K562 (cell line): Measurements from ENCODE around the gene LSM12. TPM values are rescaled to one million over a fixed set of nuclear protein-coding genes. Genes with fewer than 3 reads are reported as not detected.

Experiments
- E2F3 ChIP-seq: fragments of 250-450 bp; sonication (Bioruptor Pico); IDR thresholded peaks from 2 replicates; pipeline ENCODE4 v1.4.0; 2020; ENCODE audit warnings: mild to moderate bottlenecking
- ERF ChIP-seq: fragments of 450-650 bp; formaldehyde crosslinking; IDR thresholded peaks from 2 replicates; pipeline ENCODE4 v1.4.0; 2020; ENCODE audit warnings: mild to moderate bottlenecking, mixed read lengths
- FOXP1 ChIP-seq: sonication (generic); formaldehyde crosslinking; IDR thresholded peaks from 2 replicates; pipeline ENCODE4 v1.8.0; 2022; ENCODE audit warnings: mild to moderate bottlenecking, missing genetic modification reagents
- HNRNPLL ChIP-seq: fragments of 200-400 bp; formaldehyde crosslinking; IDR thresholded peaks from 2 replicates; pipeline ENCODE4 v1.6.1; 2017; ENCODE audit warnings: low read length, low read depth, mild to moderate bottlenecking; ENCODE audit not compliant: poor library complexity, severe bottlenecking
- MAZ ChIP-seq, 2 experiments: fragments of 450-650 bp in 1 of 2; sonication (generic) in 1 of 2; formaldehyde crosslinking; IDR thresholded peaks in 1 of 2; conservative IDR thresholded peaks in 1 of 2; 2 replicates each; pipeline versions ENCODE4 v1.4.0 to v1.5.0; 2020; ENCODE audit warnings: mild to moderate bottlenecking in 1 of 2, missing genetic modification reagents in 1 of 2
- NFIC ChIP-seq: fragments of 450-650 bp; IDR thresholded peaks from 2 replicates; pipeline ENCODE4 v1.6.1; 2017; ENCODE audit warnings: mild to moderate bottlenecking, inconsistent platforms
- SIX5 ChIP-seq, 2 experiments: IDR thresholded peaks; 2 replicates each; pipeline ENCODE4 v1.6.1; 2011; ENCODE audit warnings: low read length in 2 of 2, borderline replicate concordance in 1 of 2, low read depth in 1 of 2, mild to moderate bottlenecking in 1 of 2, moderate library complexity in 1 of 2; ENCODE audit not compliant: insufficient read depth in 1 of 2
- SMAD2 ChIP-seq: fragments of 150-350 bp; IDR thresholded peaks from 2 replicates; pipeline ENCODE4 v1.6.1; 2014; ENCODE audit warnings: low read depth, mild to moderate bottlenecking, low read length
- SMAD3 ChIP-seq: fragments of 450-650 bp; formaldehyde crosslinking; conservative IDR thresholded peaks from 2 replicates; pipeline ENCODE4 v1.4.0; 2020; ENCODE audit warnings: mild to moderate bottlenecking
- SMAD4 ChIP-seq: fragments of 250-450 bp; sonication (Bioruptor Pico); conservative IDR thresholded peaks from 2 replicates; pipeline ENCODE4 v1.8.0; 2021; ENCODE audit warnings: inconsistent platforms, mild to moderate bottlenecking, moderate library complexity
- SNIP1 ChIP-seq: fragments of 450-650 bp; IDR thresholded peaks from 2 replicates; pipeline ENCODE4 v1.7.1; 2017; ENCODE audit warnings: low read depth, mild to moderate bottlenecking
- STAG1 ChIP-seq: sonication (generic); formaldehyde crosslinking; IDR thresholded peaks from 2 replicates; pipeline ENCODE4 v1.5.0; 2020; ENCODE audit warnings: missing genetic modification reagents, borderline replicate concordance
- TAF7 ChIP-seq: fragments of 450-650 bp; IDR thresholded peaks from 2 replicates; pipeline ENCODE4 v1.6.1; 2016; ENCODE audit warnings: missing genetic modification characterization, missing compliant biosample characterization
- ZC3H11A ChIP-seq: IDR thresholded peaks from 2 replicates; pipeline ENCODE4 v1.6.1; 2012; ENCODE audit warnings: low read depth, low read length, improper control_type of control experiment
- ZFP91 ChIP-seq: sonication (generic); formaldehyde crosslinking; IDR thresholded peaks from 2 replicates; pipeline ENCODE4 v1.8.0; 2022; ENCODE audit warnings: mild to moderate bottlenecking, missing genetic modification reagents
- ZNF121 ChIP-seq: sonication (generic); formaldehyde crosslinking; conservative IDR thresholded peaks from 2 replicates; pipeline ENCODE4 v1.8.0; 2022; ENCODE audit warnings: missing genetic modification reagents
- ZNF174 ChIP-seq: fragments of 250-450 bp; sonication (Bioruptor Pico); IDR thresholded peaks from 2 replicates; pipeline ENCODE4 v1.4.0; 2020; ENCODE audit warnings: mild to moderate bottlenecking
- ZNF311 ChIP-seq: fragments of 250-450 bp; sonication (Bioruptor Pico); IDR thresholded peaks from 2 replicates; pipeline ENCODE4 v1.4.0; 2020; ENCODE audit warnings: mild to moderate bottlenecking, moderate library complexity
- ZNF384 ChIP-seq: IDR thresholded peaks from 2 replicates; pipeline ENCODE4 v1.6.1; 2012; ENCODE audit warnings: low read depth, low read length, improper control_type of control experiment
- ZNF583 ChIP-seq: fragments of 250-450 bp; sonication (Bioruptor Pico); IDR thresholded peaks from 2 replicates; pipeline ENCODE4 v1.4.0; 2020
- ZNF584 ChIP-seq: fragments of 200-800 bp; sonication (Bioruptor generic); IDR thresholded peaks from 2 replicates; pipeline ENCODE4 v1.6.1; 2016; ENCODE audit warnings: low read depth, mild to moderate bottlenecking, missing genetic modification characterization, missing compliant biosample characterization
- ZNF764 ChIP-seq: fragments of 250-450 bp; sonication (Bioruptor Pico); IDR thresholded peaks from 2 replicates; pipeline ENCODE4 v1.4.0; 2020; ENCODE audit warnings: low read depth, mild to moderate bottlenecking, moderate library complexity
- polyA plus RNA-seq, 8 experiments: library from polyadenylated mRNA; depleted of rRNA in 4 of 8; stranded (reverse) in 5 of 8; unstranded in 3 of 8; fragments of >200 nt; fragmentation: Nextera tagmentation in 2 of 8; fragmentation: Illumina TruSeq in 1 of 8; extraction: Ambion mirVana in 2 of 8; extraction: Trizol in 1 of 8; gene quantifications; 2 replicates each; pipeline versions ENCODE4 v1.2.1 to v1.2.3, GENCODE V29; 2011 to 2014; ENCODE audit warnings: inconsistent platforms in 1 of 8, missing spikeins in 1 of 8
- total RNA-seq, 7 experiments: library from RNA; depleted of rRNA in 6 of 7; stranded (reverse); fragments of >200 nt in 6 of 7; fragmentation: Illumina TruSeq in 2 of 7; extraction: Trizol in 2 of 7; gene quantifications; 2 replicates each; pipeline versions ENCODE4 v1.2.1 to v1.2.3, GENCODE V29; 2011 to 2021; ENCODE audit warnings: low replicate concordance in 1 of 7
- TF ChIP-seq, protein P1 (sequence below), 2 experiments: fragments of 250-450 bp in 1 of 2; fragments of 450-650 bp in 1 of 2; sonication (Bioruptor Pico) in 1 of 2; IDR thresholded peaks; 2 replicates each; pipeline versions ENCODE4 v1.6.1 to v1.8.0; 2016 to 2021; ENCODE audit warnings: mild to moderate bottlenecking in 2 of 2, moderate library complexity in 2 of 2, missing compliant biosample characterization in 1 of 2, missing genetic modification characterization in 1 of 2
- TF ChIP-seq, protein P2 (sequence below): sonication (generic); formaldehyde crosslinking; IDR thresholded peaks from 2 replicates; pipeline ENCODE4 v1.8.0; 2022; ENCODE audit warnings: missing genetic modification reagents, mild to moderate bottlenecking, borderline replicate concordance

The LSM12 gene
- total and polyA plus RNA-seq, 9 of the 15 experiments (the other 6 are each of a cell fraction or from before 2014, with no cell fraction given) = 53.0 to 258 (median 89.3) TPM

DNA sequence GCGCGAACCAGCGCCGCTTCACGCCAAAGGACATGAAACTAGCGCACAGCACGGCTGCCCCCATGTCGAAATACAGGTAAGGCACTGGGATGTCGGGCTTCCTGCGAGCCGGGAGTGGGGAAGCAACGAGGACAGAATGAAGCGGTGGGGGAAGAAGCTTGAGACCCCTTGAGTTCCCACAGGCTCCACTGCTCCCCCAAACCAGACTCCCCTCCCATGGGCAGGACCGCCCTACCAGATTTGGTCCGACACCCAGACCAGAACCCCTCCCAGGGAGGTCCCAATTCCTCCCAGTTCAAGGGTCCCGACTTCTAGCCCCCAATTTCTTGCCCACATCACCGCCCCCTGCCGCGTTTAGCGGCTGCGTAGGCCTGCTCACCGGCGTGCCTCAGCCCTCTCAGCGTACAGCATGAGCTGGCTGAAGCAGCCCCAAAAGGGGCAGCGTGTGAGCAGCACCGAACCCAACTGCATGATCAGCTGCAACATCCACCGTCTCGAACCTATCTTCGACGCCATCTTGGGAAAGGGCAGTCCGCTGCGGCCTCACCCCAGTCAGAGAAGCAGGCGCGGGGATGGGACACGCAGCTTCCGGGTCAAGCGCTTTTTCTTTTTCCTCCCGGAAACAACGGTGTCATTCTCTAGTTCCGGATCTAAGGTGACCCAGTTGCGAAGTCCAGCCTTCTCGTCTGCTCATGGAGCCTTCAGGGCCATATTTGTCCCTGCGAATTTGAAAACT, 51.9 kb downstream of the LSM12 start, which contains the start of gene TMEM101 (continued):
- peak; percentile 72; the same call in 1 of the 2 replicates for TF ChIP-seq ZFP91 (CRISPR knock-in tag)
- peak; percentile 78 for TF ChIP-seq SMAD3 (CRISPR knock-in tag)
- TF ChIP-seq STAG1 = no peak
- peak; percentile 98 to 100 for TF ChIP-seq SIX5 (IDR thresholded peaks at IDR 0.05; ENCODE audit: borderline replicate concordance in 1 of 2, insufficient read depth in 1 of 2, low read depth in 1 of 2, low read length in 2 of 2)
- TF ChIP-seq SMAD2 = no peak
- peak; percentile 52 for TF ChIP-seq HNRNPLL
- 0 out of 2 replicates have a peak, but pooled peaks have one; percentile 50 for TF ChIP-seq ZNF174
- TF ChIP-seq E2F3 = 0 out of 2 replicates have a peak, but pooled peaks have one; percentile 30
- TF ChIP-seq ZC3H11A = peak; percentile 95; the same call in 1 of the 2 replicates
- no peak for TF ChIP-seq ZNF583 (CRISPR knock-in tag)
- TF ChIP-seq ZNF311 (CRISPR knock-in tag) = no peak
- TF ChIP-seq, protein P1, sequence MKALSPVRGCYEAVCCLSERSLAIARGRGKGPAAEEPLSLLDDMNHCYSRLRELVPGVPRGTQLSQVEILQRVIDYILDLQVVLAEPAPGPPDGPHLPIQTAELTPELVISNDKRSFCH (CRISPR knock-in tag; IDR thresholded peaks at IDR 0.05) = no peak
- TF ChIP-seq, protein P1 (tag; IDR thresholded peaks at IDR 0.05) = peak; percentile 92
- TF ChIP-seq ZNF584 (CRISPR knock-in tag) = no peak
- TF ChIP-seq ZNF384 = peak; percentile 70; the same call in 1 of the 2 replicates
- no peak for TF ChIP-seq ZNF764 (CRISPR knock-in tag)
- 0 out of 2 replicates have a peak, but pooled peaks have one; percentile 33 for TF ChIP-seq FOXP1 (CRISPR knock-in tag)
- TF ChIP-seq TAF7 (tag) = peak; percentile 84
- no peak; the same call in 1 of the 2 replicates for TF ChIP-seq SMAD4 (CRISPR knock-in tag)
- TF ChIP-seq, protein P2, sequence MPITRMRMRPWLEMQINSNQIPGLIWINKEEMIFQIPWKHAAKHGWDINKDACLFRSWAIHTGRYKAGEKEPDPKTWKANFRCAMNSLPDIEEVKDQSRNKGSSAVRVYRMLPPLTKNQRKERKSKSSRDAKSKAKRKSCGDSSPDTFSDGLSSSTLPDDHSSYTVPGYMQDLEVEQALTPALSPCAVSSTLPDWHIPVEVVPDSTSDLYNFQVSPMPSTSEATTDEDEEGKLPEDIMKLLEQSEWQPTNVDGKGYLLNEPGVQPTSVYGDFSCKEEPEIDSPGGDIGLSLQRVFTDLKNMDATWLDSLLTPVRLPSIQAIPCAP (CRISPR knock-in tag) = no peak
- 0 out of 2 replicates have a peak, but pooled peaks have one; percentile 41 for TF ChIP-seq ERF (CRISPR knock-in tag)
- 0 out of 2 replicates have a peak, but pooled peaks have one; percentile 28 for TF ChIP-seq ZNF121 (CRISPR knock-in tag)
- TF ChIP-seq NFIC = 0 out of 2 replicates have a peak, but pooled peaks have one; percentile 28
- no peak for TF ChIP-seq SNIP1
- TF ChIP-seq MAZ (CRISPR knock-in tag; conservative IDR thresholded peaks at IDR 0.05 in 1 of 2, IDR thresholded peaks at IDR 0.05 in 1 of 2) = peak; percentile 54 to 89
